Mesodermal cell (in vitro differentiated cells): ENCODE results near the gene TIMM13.

Experiments
- H3K27ac ChIP-seq: 2 replicates; pipeline ENCODE4 v1.7.0; 2013; ENCODE audit warnings: mild to moderate bottlenecking, low read depth, low read length, moderate library complexity; ENCODE audit not compliant: severe bottlenecking
- H3K36me3 ChIP-seq: 2 replicates; pipeline ENCODE4 v1.7.1; 2013; ENCODE audit warnings: mild to moderate bottlenecking, low read length, moderate library complexity; ENCODE audit not compliant: control insufficient read depth, insufficient read depth
- H3K4me1 ChIP-seq: one replicate; pipeline ENCODE4 v1.7.1; 2013; ENCODE audit warnings: mild to moderate bottlenecking, low read length; ENCODE audit not compliant: insufficient read depth, control insufficient read depth, poor library complexity, severe bottlenecking
- H3K4me3 ChIP-seq: 2 replicates; pipeline ENCODE4 v1.7.0; 2013; ENCODE audit warnings: low read length, control low read depth, mild to moderate bottlenecking; ENCODE audit not compliant: insufficient read depth, poor library complexity, severe bottlenecking; ENCODE audit errors: extremely low read depth
- H3K9me3 ChIP-seq: 2 replicates; pipeline ENCODE4 v1.7.1; 2013; ENCODE audit warnings: mild to moderate bottlenecking, low read length, moderate library complexity; ENCODE audit not compliant: control insufficient read depth
- WGBS, 2 experiments: methylation state at CpG; one replicate each; pipeline ENCODE4 v1.1.5; 2013; ENCODE audit warnings: missing lambda C conversion rate in 2 of 2; ENCODE audit not compliant: insufficient coverage in 2 of 2; 5-methylcytosine and 5-hydroxymethylcytosine counted together

Gene TIMM13

GRCh38 chr19:2440515-2440914 is 13.1 kb upstream of the TIMM13 start:
- Histone ChIP-seq H3K4me1 (no peaks in the 10 kb centered on the region), H3K27ac (no peak overlapping the region), H3K36me3 (peaks cover 78% of the 10 kb centered on the region), H3K9me3 (no peaks in the 10 kb centered on the region), H3K4me3 (no peak overlapping the region)
- 92% methylated on average over 1 of the region's 1 CpG for WGBS, 2 experiments

DNA sequence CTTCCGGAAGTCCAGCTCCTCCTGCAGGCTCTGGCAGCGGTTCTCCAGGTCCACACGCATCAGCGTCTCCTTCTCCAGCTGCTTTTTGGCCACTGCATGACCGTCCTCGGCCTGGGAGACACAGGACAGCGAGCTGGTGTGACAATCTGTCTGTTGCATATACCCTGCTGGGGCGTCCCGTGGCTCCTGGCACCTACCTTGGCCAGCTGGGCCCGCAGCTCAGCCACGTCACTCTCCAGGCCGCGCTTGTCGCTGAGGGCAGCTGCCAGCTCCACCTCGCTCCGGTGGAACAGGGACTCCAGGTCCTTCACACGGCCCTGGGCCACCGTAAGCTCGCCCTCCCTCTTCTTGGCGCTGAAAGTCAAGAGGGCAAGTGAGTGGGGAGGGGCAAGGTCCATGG is 10.8 kb upstream of the TIMM13 start:
- Histone ChIP-seq H3K4me1 (no peaks in the 10 kb centered on the region), H3K4me3 (no peak overlapping the region), H3K9me3 (no peaks in the 10 kb centered on the region), H3K27ac (no peak overlapping the region), H3K36me3 (peaks cover 79% of the 10 kb centered on the region)
- 92 to 97% methylated on average over 19 to 20 of the region's 20 CpGs for WGBS, 2 experiments

DNA sequence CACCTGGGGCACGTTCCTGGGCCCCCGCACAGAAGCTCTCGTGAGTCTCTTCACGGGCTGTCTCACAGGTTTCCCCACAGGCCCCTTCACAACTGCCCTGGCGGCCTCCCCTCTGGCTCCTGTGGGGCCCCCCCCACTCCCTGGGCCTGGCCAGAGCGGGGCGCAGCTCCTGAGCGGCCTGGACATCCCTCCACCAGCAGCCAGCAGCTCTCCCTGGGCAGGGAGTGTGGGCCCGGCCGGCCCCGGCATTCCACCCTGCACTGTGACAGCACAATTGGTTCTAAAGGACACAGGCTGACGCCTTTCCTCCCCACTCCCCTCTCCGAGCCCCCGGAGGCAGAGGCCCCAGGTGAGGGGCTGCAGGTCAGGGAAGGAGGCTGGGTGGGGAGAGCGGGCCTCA is 9.5 kb upstream of the TIMM13 start:
- Histone ChIP-seq H3K27ac (no peak overlapping the region), H3K9me3 (no peaks in the 10 kb centered on the region), H3K4me3 (no peak overlapping the region), H3K4me1 (no peaks in the 10 kb centered on the region), H3K36me3 (peaks cover 74% of the 10 kb centered on the region)
- 96% methylated on average over 10 to 12 of the region's 15 CpGs for WGBS, 2 experiments

GRCh38 chr19:2436384-2436783 is 9.0 kb upstream of the TIMM13 start:
- H3K9me3 ChIP-seq: no peaks in the 10 kb centered on the region
- H3K27ac ChIP-seq: no peak overlapping the region
- H3K4me1 ChIP-seq: no peaks in the 10 kb centered on the region
- H3K36me3 ChIP-seq: peaks cover 74% of the 10 kb centered on the region
- WGBS, 2 experiments: 97 to 98% methylated on average over 11 to 23 of the region's 39 CpGs
- no peak overlapping the region for H3K4me3 ChIP-seq

GRCh38 chr19:2434721-2435265 is 7.4 kb upstream of the TIMM13 start:
- Histone ChIP-seq H3K36me3 (peaks cover 78% of the 10 kb centered on the region), H3K4me3 (no peak overlapping the region), H3K9me3 (no peaks in the 10 kb centered on the region), H3K4me1 (no peaks in the 10 kb centered on the region), H3K27ac (no peak overlapping the region)
- WGBS, 2 experiments: 97 to 98% methylated on average over 39 to 42 of the region's 42 CpGs

GRCh38 chr19:2434267-2434666 is 6.9 kb upstream of the TIMM13 start:
- Histone ChIP-seq H3K36me3 (peaks cover 81% of the 10 kb centered on the region), H3K27ac (no peak overlapping the region), H3K9me3 (no peaks in the 10 kb centered on the region), H3K4me3 (no peak overlapping the region), H3K4me1 (peaks cover under 1% of the 10 kb centered on the region)
- 97 to 100% methylated on average over 18 to 22 of the region's 22 CpGs for WGBS, 2 experiments

- Histone ChIP-seq H3K4me3 (no peak overlapping the region), H3K36me3 (peaks cover 78% of the 10 kb centered on the region), H3K4me1 (peaks cover 4% of the 10 kb centered on the region), H3K9me3 (no peaks in the 10 kb centered on the region), H3K27ac (no peak overlapping the region)
- WGBS, 2 experiments: 94 to 96% methylated on average over 14 to 19 of the region's 30 CpGs
Measured at GRCh38 chr19:2433854-2434253, 6.5 kb upstream of the TIMM13 start.

DNA sequence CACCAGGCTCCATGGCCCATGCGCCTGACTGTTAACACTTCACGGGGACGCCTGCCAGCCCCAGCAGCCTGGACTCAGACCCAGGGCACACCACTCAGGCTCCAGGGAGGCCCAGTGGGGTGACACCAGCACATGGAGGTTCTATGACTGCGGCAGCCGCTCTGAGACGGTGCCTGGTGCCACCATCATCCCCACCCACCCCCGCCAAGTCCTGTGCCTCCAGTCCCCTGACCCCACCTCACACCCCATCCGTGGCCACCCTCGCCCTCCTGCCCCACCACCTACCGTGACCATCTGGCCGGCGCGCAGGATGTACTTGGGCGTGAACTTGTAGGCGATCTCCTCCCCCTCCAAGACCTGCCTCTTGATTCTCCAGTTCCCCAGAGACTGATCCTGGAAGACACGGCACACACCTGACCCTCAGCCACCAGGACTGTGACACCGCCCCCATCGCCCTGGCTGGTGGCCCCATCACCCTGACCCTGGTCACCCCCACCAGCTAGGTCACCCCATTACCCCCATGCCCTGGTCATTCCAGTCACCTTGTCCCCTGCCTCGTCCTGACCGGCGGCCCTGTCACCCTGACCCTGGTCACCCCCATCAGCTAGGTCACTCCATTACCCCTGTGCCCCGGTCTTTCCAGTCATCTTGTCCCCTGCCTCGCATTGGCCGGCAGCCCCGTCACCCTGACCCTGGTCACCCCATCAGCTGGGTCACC is 4.9 kb upstream of the TIMM13 start:
- H3K9me3 ChIP-seq: no peaks in the 10 kb centered on the region
- no peak overlapping the region for H3K4me3 ChIP-seq
- peaks cover 62% of the 10 kb centered on the region for H3K36me3 ChIP-seq
- 94 to 96% methylated on average over 15 to 23 of the region's 25 CpGs for WGBS, 2 experiments
- H3K4me1 ChIP-seq: peaks cover 16% of the 10 kb centered on the region
- H3K27ac ChIP-seq: no peak overlapping the region

DNA sequence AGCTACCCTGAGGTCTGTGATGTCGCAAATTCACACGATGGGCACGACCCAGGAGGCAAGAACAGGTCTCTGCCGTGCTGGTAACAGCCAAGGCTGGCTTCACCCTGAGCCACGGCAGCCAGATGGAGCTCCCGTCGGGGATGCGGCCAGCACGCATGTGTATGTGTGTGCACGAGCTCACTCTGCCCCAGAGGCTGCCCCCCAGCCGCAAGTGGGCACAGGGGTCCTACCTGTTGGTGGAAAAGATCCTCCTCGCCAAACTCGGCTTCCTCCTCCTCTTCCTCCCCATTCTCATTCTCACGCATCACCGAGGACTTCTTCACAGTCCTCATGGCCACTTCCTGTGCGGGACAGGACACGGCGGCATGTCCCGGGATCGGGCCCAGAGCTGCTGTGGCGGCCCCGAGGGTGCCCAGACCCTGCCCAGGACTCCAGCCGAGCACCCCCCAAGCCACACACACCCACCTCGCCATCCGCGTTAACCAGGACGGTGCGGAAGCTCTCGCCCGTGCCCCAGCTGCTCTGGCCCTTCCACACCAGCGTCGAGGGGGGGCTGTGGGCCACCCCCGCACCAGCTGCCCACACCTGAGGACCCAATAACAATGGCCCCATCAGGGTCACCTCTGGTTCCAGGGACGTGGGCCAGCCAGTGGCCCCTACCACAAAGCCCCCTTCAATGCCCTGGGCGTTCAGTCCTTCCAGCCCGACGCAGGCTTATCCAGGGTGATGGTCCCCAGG is 4.1 kb upstream of the TIMM13 start:
- 96 to 98% methylated on average over 32 to 33 of the region's 37 CpGs for WGBS, 2 experiments
- Histone ChIP-seq H3K27ac (no peak overlapping the region), H3K36me3 (peaks cover 59% of the 10 kb centered on the region), H3K9me3 (no peaks in the 10 kb centered on the region), H3K4me1 (peaks cover 16% of the 10 kb centered on the region), H3K4me3 (no peak overlapping the region)

GRCh38 chr19:2429917-2430535 is 2.6 kb upstream of the TIMM13 start:
- Histone ChIP-seq H3K27ac (no peak overlapping the region), H3K4me3 (no peak overlapping the region), H3K9me3 (no peaks in the 10 kb centered on the region), H3K36me3 (peaks cover 58% of the 10 kb centered on the region), H3K4me1 (peaks cover 25% of the 10 kb centered on the region)
- 93 to 97% methylated on average over 20 to 25 of the region's 25 CpGs for WGBS, 2 experiments
